Neural cell (in vitro differentiated cells): ENCODE measurements around the gene ZCCHC24. TPM values are rescaled to one million over a fixed set of nuclear protein-coding genes. Genes with fewer than 3 reads are reported as not detected.

Experiments
- H2AFZ ChIP-seq: fragments of 200-600, 300-800 bp; sonication (generic), shearing (Covaris generic); 2 replicates; pipeline ENCODE4 v1.6.0; 2014; ENCODE audit warnings: low read depth, mild to moderate bottlenecking, antibody characterized with exemption, low read length, moderate library complexity
- H3F3A ChIP-seq: fragments of 200-600 bp; shearing (Covaris generic); 2 replicates; pipeline ENCODE4 v1.6.1; 2016; ENCODE audit warnings: mild to moderate bottlenecking, moderate library complexity, mixed read lengths, antibody characterized with exemption, low read length; ENCODE audit not compliant: insufficient read depth, poor library complexity, severe bottlenecking
- H3K27ac ChIP-seq: fragments of 200-600, 300-800 bp; sonication (generic), shearing (Covaris generic); 2 replicates; pipeline ENCODE4 v1.5.1; 2014; ENCODE audit warnings: mild to moderate bottlenecking, low read length, moderate library complexity
- H3K27me3 ChIP-seq: fragments of 300-800, 200-600 bp; sonication (generic), shearing (Covaris generic); 2 replicates; pipeline ENCODE4 v1.6.0; 2014; ENCODE audit warnings: mild to moderate bottlenecking, low read depth, low read length, moderate library complexity; ENCODE audit not compliant: insufficient read depth
- H3K36me3 ChIP-seq: fragments of 300-800, 200-600 bp; sonication (generic), shearing (Covaris generic); 2 replicates; pipeline ENCODE4 v1.5.1; 2014; ENCODE audit warnings: mild to moderate bottlenecking, antibody characterized with exemption, low read length, moderate library complexity; ENCODE audit not compliant: insufficient read depth
- H3K4me2 ChIP-seq: fragments of 300-800, 200-600 bp; sonication (generic), shearing (Covaris generic); 2 replicates; pipeline ENCODE4 v1.6.0; 2014; ENCODE audit warnings: mild to moderate bottlenecking, low read length
- H3K4me3 ChIP-seq: fragments of 300-800, 200-600 bp; sonication (generic), shearing (Covaris generic); 2 replicates; pipeline ENCODE4 v1.5.1; 2014; ENCODE audit warnings: mild to moderate bottlenecking, low read length, moderate library complexity
- H3K79me2 ChIP-seq: fragments of 200-600 bp; shearing (Covaris generic); replicated peaks from 2 replicates; pipeline ENCODE4 v1.6.0; 2014; ENCODE audit warnings: mild to moderate bottlenecking, low read length, moderate library complexity; ENCODE audit not compliant: insufficient read depth
- H3K9ac ChIP-seq: fragments of 300-800, 200-600 bp; sonication (generic), shearing (Covaris generic); 2 replicates; pipeline ENCODE4 v1.6.1; 2016; ENCODE audit warnings: mild to moderate bottlenecking, low read length, mixed read lengths
- H3K9me2 ChIP-seq: fragments of 200-600 bp; shearing (Covaris generic); 2 replicates; pipeline ENCODE4 v1.6.1; 2016; ENCODE audit warnings: mild to moderate bottlenecking, low read length, mixed read lengths; ENCODE audit not compliant: insufficient read depth
- H3K9me3 ChIP-seq: fragments of 200-600, 300-800 bp; sonication (generic), shearing (Covaris generic); 2 replicates; pipeline ENCODE4 v1.6.1; 2016; ENCODE audit warnings: mild to moderate bottlenecking, mixed run types, low read length, moderate library complexity, mixed read lengths
- H4K20me1 ChIP-seq: fragments of 200-600 bp; shearing (Covaris generic); 2 replicates; pipeline ENCODE4 v1.6.1; 2016; ENCODE audit warnings: mild to moderate bottlenecking, mixed run types; ENCODE audit not compliant: insufficient read depth
- CTCF ChIP-seq: fragments of 450-650 bp; IDR thresholded peaks from 2 replicates; pipeline ENCODE4 v1.5.1; 2014; ENCODE audit warnings: antibody characterized with exemption, mild to moderate bottlenecking, moderate library complexity; ENCODE audit not compliant: poor library complexity, severe bottlenecking
- EP300 ChIP-seq: fragments of 450-650 bp; conservative IDR thresholded peaks from 2 replicates; pipeline ENCODE4 v1.6.1; 2014; ENCODE audit warnings: antibody characterized with exemption, mild to moderate bottlenecking, moderate library complexity; ENCODE audit not compliant: poor library complexity, severe bottlenecking
- MXI1 ChIP-seq: fragments of 450-650 bp; conservative IDR thresholded peaks from 2 replicates; pipeline ENCODE4 v1.6.1; 2014; ENCODE audit warnings: antibody characterized with exemption, mild to moderate bottlenecking; ENCODE audit not compliant: poor library complexity, severe bottlenecking
- POLR2AphosphoS5 ChIP-seq: IDR thresholded peaks from 2 replicates; pipeline ENCODE4 v1.6.1; 2012
- RAD21 ChIP-seq: fragments of 450-650 bp; conservative IDR thresholded peaks from 2 replicates; pipeline ENCODE4 v1.6.1; 2014; ENCODE audit warnings: antibody characterized with exemption, mild to moderate bottlenecking, moderate library complexity
- REST ChIP-seq: IDR thresholded peaks from 2 replicates; pipeline ENCODE4 v1.6.1; 2012; ENCODE audit warnings: borderline replicate concordance
- SMC3 ChIP-seq: fragments of 450-650 bp; conservative IDR thresholded peaks from 2 replicates; pipeline ENCODE4 v1.6.1; 2014; ENCODE audit warnings: antibody characterized with exemption, mild to moderate bottlenecking, moderate library complexity; ENCODE audit not compliant: poor library complexity
- TAF1 ChIP-seq: IDR thresholded peaks from 2 replicates; pipeline ENCODE4 v1.6.1; 2012; ENCODE audit warnings: low read depth
- polyA plus RNA-seq: library from polyadenylated mRNA; depleted of rRNA; stranded (reverse); fragments of >200 nt; gene quantifications from 2 replicates; pipeline ENCODE4 v1.2.3, GENCODE V29; 2014

Gene ZCCHC24
- polyA plus RNA-seq, 1 donor from 2014 or later, result not detected

GRCh38 chr10:79358811-79359210 lies 86.6 kb downstream of the ZCCHC24 start:
- Histone ChIP-seq H3K4me2 (no peak overlapping the region), H3K9me2 (no peaks in the 10 kb centered on the region)

GRCh38 chr10:79357180-79357579 lies 88.2 kb downstream of the ZCCHC24 start:
- no peaks in the 10 kb centered on the region for H3K9me2 ChIP-seq
- TF ChIP-seq EP300 (no peak), SMC3 (no peak), POLR2AphosphoS5 (no peak), REST (no peak)
- no peaks in the 10 kb centered on the region for H3K79me2 ChIP-seq
- H3K27me3 ChIP-seq, result no peaks in the 10 kb centered on the region
- H3K4me2 ChIP-seq, result no peak overlapping the region
- H3K4me3 ChIP-seq, result no peak overlapping the region
- no peaks in the 10 kb centered on the region for H3K9me3 ChIP-seq
- H3K36me3 ChIP-seq, result no peaks in the 10 kb centered on the region
- H2AFZ ChIP-seq, result no peak overlapping the region
- H4K20me1 ChIP-seq, result no peaks in the 10 kb centered on the region
- H3K9ac ChIP-seq, result no peak overlapping the region
- H3F3A ChIP-seq, result no peaks in the 10 kb centered on the region
- no peak overlapping the region for H3K27ac ChIP-seq

More at GRCh38 chr10:79358811-79359210, 86.6 kb downstream of the ZCCHC24 start:
- no peak overlapping the region for H3K27ac ChIP-seq
- H3K79me2 ChIP-seq, result no peaks in the 10 kb centered on the region
- no peaks in the 10 kb centered on the region for H3K27me3 ChIP-seq
- H3F3A ChIP-seq, result no peaks in the 10 kb centered on the region
- H3K9ac ChIP-seq, result no peak overlapping the region
- H3K4me3 ChIP-seq, result no peak overlapping the region
- no peak overlapping the region for H2AFZ ChIP-seq
- TF ChIP-seq MXI1 (no peak), EP300 (no peak), REST (no peak), POLR2AphosphoS5 (no peak), TAF1 (no peak), RAD21 (no peak)
- no peaks in the 10 kb centered on the region for H4K20me1 ChIP-seq
- no peaks in the 10 kb centered on the region for H3K9me3 ChIP-seq
- H3K36me3 ChIP-seq, result no peaks in the 10 kb centered on the region

- H3K9ac ChIP-seq, result no peak overlapping the region
- TF ChIP-seq CTCF (no peak), SMC3 (no peak)
- H2AFZ ChIP-seq, result no peak overlapping the region
- H3K4me3 ChIP-seq, result no peak overlapping the region
- H3K9me2 ChIP-seq, result no peaks in the 10 kb centered on the region
- H3K4me2 ChIP-seq, result no peak overlapping the region
- no peaks in the 10 kb centered on the region for H3K27me3 ChIP-seq
- H3K27ac ChIP-seq, result no peak overlapping the region
- H3K9me3 ChIP-seq, result no peaks in the 10 kb centered on the region
- H3K36me3 ChIP-seq, result no peaks in the 10 kb centered on the region
- H4K20me1 ChIP-seq, result no peaks in the 10 kb centered on the region
- H3K79me2 ChIP-seq, result no peaks in the 10 kb centered on the region
- H3F3A ChIP-seq, result no peaks in the 10 kb centered on the region
Measured at GRCh38 chr10:79356104-79356503, 89.3 kb downstream of the ZCCHC24 start.
